Measurements from ENCODE around the gene PDE4D. TPM values are rescaled to one million over a fixed set of nuclear protein-coding genes. Genes with fewer than 3 reads are reported as not detected.
A peak's percentile ranks its signal among the peaks of the same experiment; 100 is the strongest.

Gene PDE4D
- total RNA-seq, 1 donor from 2014 or later: 13.2 TPM

DNA sequence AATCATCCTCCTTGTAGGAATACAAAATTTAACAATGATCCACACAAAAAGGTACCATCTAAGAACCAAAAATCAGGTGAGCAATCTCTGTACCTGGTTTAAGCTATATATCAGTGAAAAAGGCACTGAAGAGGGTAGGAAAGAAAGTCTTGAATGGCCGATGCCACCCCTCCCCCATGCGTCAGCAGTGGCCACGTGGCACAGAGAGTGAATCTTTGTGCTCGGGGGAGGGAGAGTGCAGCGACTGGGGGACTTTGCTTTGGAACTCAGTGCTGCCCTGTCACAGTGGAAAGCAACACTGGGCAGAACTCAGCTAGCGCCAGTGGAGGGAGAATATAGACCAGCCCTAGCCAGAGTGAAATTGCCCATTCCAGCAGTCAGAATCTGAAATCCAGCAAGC lies 28.3 kb upstream of the PDE4D start:
- no peaks in the 10 kb centered on the region for H3K9me3 Mint-ChIP-seq (ENCODE audit: unreplicated experiment)
- H3K27ac Mint-ChIP-seq (ENCODE audit: unreplicated experiment): no peak overlapping the region
- TF ChIP-seq, protein P1, sequence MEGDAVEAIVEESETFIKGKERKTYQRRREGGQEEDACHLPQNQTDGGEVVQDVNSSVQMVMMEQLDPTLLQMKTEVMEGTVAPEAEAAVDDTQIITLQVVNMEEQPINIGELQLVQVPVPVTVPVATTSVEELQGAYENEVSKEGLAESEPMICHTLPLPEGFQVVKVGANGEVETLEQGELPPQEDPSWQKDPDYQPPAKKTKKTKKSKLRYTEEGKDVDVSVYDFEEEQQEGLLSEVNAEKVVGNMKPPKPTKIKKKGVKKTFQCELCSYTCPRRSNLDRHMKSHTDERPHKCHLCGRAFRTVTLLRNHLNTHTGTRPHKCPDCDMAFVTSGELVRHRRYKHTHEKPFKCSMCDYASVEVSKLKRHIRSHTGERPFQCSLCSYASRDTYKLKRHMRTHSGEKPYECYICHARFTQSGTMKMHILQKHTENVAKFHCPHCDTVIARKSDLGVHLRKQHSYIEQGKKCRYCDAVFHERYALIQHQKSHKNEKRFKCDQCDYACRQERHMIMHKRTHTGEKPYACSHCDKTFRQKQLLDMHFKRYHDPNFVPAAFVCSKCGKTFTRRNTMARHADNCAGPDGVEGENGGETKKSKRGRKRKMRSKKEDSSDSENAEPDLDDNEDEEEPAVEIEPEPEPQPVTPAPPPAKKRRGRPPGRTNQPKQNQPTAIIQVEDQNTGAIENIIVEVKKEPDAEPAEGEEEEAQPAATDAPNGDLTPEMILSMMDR (IDR thresholded peaks at IDR 0.05; ENCODE audit: partially characterized antibody, unreplicated experiment): no peak
- H3K27me3 Mint-ChIP-seq (ENCODE audit: unreplicated experiment): no peaks in the 10 kb centered on the region
- no peaks in the 10 kb centered on the region for H3K36me3 Mint-ChIP-seq (ENCODE audit: unreplicated experiment)
- no peak overlapping the region for H3K4me3 Mint-ChIP-seq (ENCODE audit: unreplicated experiment)
- DNase-seq: peak; percentile 35
- H3K4me1 Mint-ChIP-seq (ENCODE audit: low read depth, unreplicated experiment): peaks cover 13% of the 10 kb centered on the region

- peaks cover 13% of the 10 kb centered on the region for H3K4me1 Mint-ChIP-seq (ENCODE audit: low read depth, unreplicated experiment)
- H3K27me3 Mint-ChIP-seq (ENCODE audit: unreplicated experiment): no peaks in the 10 kb centered on the region
- H3K9me3 Mint-ChIP-seq (ENCODE audit: unreplicated experiment): no peaks in the 10 kb centered on the region
- no peaks in the 10 kb centered on the region for H3K36me3 Mint-ChIP-seq (ENCODE audit: unreplicated experiment)
- DNase-seq: no peak
- no peak overlapping the region for H3K4me3 Mint-ChIP-seq (ENCODE audit: unreplicated experiment)
- H3K27ac Mint-ChIP-seq (ENCODE audit: unreplicated experiment): no peak overlapping the region
- TF ChIP-seq, protein P1 (IDR thresholded peaks at IDR 0.05; ENCODE audit: partially characterized antibody, unreplicated experiment): no peak
These were observed 26.0 kb upstream of the PDE4D start for GRCh38 chr5:59919484-59919883.

- H3K27ac Mint-ChIP-seq (ENCODE audit: unreplicated experiment): no peak overlapping the region
- H3K36me3 Mint-ChIP-seq (ENCODE audit: unreplicated experiment): no peaks in the 10 kb centered on the region
- no peaks in the 10 kb centered on the region for H3K27me3 Mint-ChIP-seq (ENCODE audit: unreplicated experiment)
- TF ChIP-seq, protein P1 (IDR thresholded peaks at IDR 0.05; ENCODE audit: partially characterized antibody, unreplicated experiment): no peak
- H3K4me3 Mint-ChIP-seq (ENCODE audit: unreplicated experiment): no peak overlapping the region
- no peaks in the 10 kb centered on the region for H3K9me3 Mint-ChIP-seq (ENCODE audit: unreplicated experiment)
- no peak for DNase-seq
- peaks cover 13% of the 10 kb centered on the region for H3K4me1 Mint-ChIP-seq (ENCODE audit: low read depth, unreplicated experiment)
These were observed 23.6 kb upstream of the PDE4D start for GRCh38 chr5:59917121-59917520.

GRCh38 chr5:59905188-59905587 lies 11.7 kb upstream of the PDE4D start:
- TF ChIP-seq, protein P1 (IDR thresholded peaks at IDR 0.05; ENCODE audit: partially characterized antibody, unreplicated experiment): no peak
- H3K27ac Mint-ChIP-seq (ENCODE audit: unreplicated experiment): no peak overlapping the region
- H3K4me1 Mint-ChIP-seq (ENCODE audit: low read depth, unreplicated experiment): no peaks in the 10 kb centered on the region
- no peaks in the 10 kb centered on the region for H3K9me3 Mint-ChIP-seq (ENCODE audit: unreplicated experiment)
- H3K36me3 Mint-ChIP-seq (ENCODE audit: unreplicated experiment): no peaks in the 10 kb centered on the region
- H3K4me3 Mint-ChIP-seq (ENCODE audit: unreplicated experiment): no peak overlapping the region
- H3K27me3 Mint-ChIP-seq (ENCODE audit: unreplicated experiment): no peaks in the 10 kb centered on the region
- no peak for DNase-seq

GRCh38 chr5:59897075-59897474 lies 3.5 kb upstream of the PDE4D start:
- Mint-ChIP-seq H3K36me3 (ENCODE audit: unreplicated experiment) (no peaks in the 10 kb centered on the region), H3K27me3 (ENCODE audit: unreplicated experiment) (peaks cover 10% of the 10 kb centered on the region)

More at GRCh38 chr5:59897075-59897474, 3.5 kb upstream of the PDE4D start:
- TF ChIP-seq, protein P1 (IDR thresholded peaks at IDR 0.05; ENCODE audit: partially characterized antibody, unreplicated experiment): no peak
- no peak for DNase-seq
- Mint-ChIP-seq H3K27ac (ENCODE audit: unreplicated experiment) (peak overlapping the region; percentile 31), H3K4me1 (ENCODE audit: low read depth, unreplicated experiment) (peaks cover 35% of the 10 kb centered on the region), H3K9me3 (ENCODE audit: unreplicated experiment) (peaks cover 3% of the 10 kb centered on the region), H3K4me3 (ENCODE audit: unreplicated experiment) (peak overlapping the region; percentile 53)
